Right lung (tissue), 5 donors: ENCODE results near the gene EPB41L4A. TPM values are rescaled to one million over a fixed set of nuclear protein-coding genes. Genes with fewer than 3 reads are reported as not detected.

Experiments
- DNase-seq, 2 donors: peaks; one replicate each; pipeline ENCODE4 v3.0.0-alpha.2; 2013
- polyA plus RNA-seq, 5 donors: library from polyadenylated mRNA; unstranded; fragments of 120-200 nt; gene quantifications; one replicate each; pipeline versions ENCODE4 v1.2.1 to v1.2.3, GENCODE V29; 2013; ENCODE audit warnings: inconsistent platforms in 1 of 5, low replicate concordance in 1 of 5; ENCODE audit not compliant: insufficient read length in 5 of 5, insufficient read depth in 1 of 5

EPB41L4A gene
- polyA plus RNA-seq, 5 donors = 8.0 to 25.3 (median 17.3) TPM

- DNase-seq = peak in 1 of 2 donors; percentile 11
Observed at GRCh38 chr5:112312295-112313275, 106.5 kb downstream of the EPB41L4A start.

DNA sequence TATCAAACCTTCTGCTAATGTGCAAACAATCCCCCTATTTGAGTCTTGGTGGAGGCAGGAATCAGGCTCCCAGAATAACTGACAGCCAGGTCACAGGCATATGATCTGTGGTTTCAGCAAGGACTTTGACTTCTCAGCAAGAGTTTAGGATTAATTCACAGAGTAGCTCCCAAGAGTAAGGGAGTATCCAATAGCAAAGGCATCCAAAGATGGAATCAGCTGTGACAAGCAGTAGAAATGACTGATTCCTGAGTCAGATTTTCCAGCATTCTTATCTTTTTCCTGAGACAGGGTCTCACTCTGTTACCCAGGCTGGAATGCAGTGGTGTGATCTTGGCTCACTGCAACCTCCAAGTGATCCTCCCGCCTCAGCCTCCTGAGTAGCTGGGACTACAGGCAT, 108.3 kb downstream of the EPB41L4A start:
- DNase-seq = no peak

DNA sequence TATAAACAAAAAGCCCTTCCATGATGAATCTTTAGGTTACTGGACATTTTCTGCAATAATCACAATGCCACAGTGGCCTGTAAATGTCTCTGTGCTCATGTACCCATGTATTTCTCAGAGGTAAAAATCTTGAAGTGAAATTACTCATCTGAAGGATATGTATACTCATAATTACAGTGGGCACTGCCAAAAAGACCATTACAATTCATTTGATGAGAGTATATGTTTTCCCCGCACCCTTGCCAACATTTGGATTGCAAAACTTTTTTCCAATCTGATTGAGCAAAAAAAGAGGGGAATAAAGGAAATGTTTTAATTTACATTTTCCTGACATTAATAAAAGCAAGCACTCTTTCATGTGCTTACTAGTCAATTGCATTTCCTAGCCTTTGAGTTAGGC, 110.5 kb downstream of the EPB41L4A start:
- DNase-seq = no peak

DNA sequence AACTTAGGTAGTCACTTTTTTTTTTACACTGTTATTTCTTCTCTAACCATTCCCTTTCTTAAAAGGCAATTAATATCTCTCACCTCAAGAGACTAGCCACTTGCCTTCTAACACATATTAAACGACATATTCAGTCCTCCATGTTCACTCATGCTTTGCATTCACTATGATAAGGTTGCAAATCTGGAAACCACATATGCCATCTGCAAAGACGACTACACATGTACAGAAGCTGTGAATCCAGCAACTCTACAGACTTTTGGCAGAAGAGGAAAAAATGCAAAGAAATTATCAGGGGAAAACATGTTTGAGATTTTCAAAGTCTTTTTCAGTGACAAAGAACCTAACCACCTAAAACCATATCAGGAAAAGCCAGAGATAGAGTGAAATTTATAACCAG, 112.1 kb downstream of the EPB41L4A start:
- DNase-seq = no peak

DNA sequence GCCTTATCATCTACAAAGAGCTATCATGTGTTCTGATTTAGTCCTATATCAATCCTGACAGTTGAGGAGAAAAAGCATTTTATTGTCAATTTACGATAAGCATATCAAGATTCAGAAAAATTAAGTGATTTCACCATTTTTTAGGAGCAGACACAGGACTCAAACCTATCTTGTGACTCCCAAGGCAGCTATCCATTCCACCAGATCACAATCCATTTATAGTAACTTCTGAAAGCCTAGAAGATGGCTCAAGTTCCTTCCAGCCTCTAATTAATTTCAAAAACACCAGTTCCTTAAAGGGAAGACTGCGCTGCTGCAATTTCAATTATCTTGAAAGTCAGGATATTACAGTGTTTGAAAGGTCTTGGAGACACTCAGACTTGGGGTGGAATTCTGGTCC, 114.3 kb downstream of the EPB41L4A start:
- no peak for DNase-seq

- DNase-seq = no peak
Observed at GRCh38 chr5:112303685-112304084, 115.4 kb downstream of the EPB41L4A start.

DNA sequence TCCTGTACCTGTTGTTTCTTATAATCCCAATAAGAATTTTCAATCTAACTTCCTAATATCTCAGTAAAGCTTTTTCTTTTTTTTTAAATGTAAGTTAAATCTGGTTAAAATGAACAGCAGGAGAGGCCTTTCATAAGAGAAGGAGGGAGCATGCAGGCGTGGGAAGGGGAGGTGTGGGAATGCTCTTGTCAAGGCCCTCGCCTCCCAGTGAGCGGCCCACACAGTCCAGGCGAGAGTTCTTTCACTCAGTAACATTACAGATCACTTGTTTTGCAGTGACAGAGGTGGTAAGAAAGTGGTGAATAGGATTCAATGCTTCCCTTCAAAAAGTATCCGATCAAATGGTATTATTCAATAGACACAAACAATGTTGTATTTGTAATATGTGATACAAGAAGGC, 125.0 kb downstream of the EPB41L4A start:
- DNase-seq = no peak

DNA sequence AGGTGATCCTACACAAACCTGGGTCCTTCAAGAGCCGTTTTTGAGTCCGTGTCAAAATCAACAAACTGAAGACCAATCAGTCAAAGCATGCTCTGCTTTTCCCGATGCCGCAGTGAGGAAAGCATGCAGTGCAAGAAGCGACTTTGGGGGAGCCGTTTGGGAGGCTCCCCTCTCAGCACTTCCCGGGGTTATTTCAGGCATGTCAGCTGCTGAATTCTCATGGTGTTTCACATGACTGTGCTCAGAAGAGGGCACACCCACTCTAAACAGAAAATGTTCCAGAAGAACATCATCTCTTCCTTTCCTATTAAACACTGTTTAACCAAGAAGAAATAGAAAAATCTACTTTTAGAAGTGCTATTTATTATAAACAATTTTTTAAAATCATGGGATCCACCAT, 125.5 kb downstream of the EPB41L4A start:
- DNase-seq = no peak

DNA sequence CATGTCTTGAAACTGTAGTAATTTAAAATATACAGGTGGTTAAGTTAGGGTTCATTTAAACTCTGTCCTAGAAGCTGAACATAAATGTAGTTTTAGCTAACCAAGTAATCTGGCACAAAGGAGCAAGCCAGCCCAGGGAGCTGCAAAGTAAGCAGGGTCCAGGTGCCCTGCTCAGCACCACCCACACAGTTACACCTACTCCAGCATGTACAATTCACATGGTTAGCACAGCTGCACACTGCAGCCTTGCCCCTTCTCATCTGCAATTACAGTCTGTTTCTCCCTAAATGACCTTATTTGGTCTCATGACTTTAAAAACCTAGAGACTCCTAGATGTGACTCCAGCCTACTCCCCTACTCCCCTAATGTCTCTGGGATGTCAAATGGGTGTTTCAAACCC, 128.4 kb downstream of the EPB41L4A start:
- DNase-seq = no peak

- DNase-seq = no peak
Observed at GRCh38 chr5:112289465-112289864, 129.6 kb downstream of the EPB41L4A start.

DNA sequence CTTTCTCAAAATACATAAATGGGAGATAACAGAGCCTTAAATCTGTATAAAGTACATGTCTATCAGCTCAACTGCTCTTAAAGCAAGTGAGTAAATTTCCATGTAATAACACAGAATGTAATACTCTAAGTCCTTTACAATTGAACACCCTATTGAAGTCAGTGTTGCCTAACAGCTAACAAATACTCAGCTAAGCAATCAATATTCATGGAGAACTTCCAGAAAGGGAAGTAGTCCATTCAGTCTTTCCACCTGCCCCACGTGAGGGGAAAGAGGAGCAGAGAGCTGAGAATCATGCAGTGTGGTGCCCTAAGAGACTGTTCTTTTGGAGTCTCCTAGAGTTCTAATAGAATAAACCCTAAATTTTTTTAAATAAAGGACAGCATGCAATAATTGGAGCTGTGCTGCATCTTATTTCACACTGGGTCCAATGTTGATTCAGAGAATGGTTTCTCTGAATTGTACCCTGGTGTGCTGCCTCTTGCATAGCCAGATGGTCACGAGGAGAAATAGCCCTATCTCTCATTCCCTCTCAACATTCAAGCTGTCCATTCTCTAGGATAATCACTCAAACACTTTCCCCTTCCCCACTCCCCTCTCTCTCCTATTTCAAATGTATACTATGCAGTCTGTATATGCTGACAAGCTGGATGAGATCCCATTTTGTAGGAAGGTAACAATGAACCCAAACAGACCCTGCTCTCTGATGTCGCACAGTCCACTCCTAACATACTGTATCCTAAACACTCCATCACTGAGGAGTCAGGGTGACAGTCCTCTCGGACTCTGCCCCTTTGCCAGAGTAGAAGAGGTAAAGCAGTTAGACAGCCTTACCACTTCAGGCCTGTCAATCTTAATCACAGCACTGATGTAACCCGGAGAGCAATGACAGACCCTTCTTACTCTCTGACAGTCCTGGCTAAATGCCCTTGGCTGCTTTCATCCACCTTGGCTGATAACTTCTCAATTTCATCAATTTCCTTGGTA, 134.8 kb downstream of the EPB41L4A start:
- DNase-seq = no peak

DNA sequence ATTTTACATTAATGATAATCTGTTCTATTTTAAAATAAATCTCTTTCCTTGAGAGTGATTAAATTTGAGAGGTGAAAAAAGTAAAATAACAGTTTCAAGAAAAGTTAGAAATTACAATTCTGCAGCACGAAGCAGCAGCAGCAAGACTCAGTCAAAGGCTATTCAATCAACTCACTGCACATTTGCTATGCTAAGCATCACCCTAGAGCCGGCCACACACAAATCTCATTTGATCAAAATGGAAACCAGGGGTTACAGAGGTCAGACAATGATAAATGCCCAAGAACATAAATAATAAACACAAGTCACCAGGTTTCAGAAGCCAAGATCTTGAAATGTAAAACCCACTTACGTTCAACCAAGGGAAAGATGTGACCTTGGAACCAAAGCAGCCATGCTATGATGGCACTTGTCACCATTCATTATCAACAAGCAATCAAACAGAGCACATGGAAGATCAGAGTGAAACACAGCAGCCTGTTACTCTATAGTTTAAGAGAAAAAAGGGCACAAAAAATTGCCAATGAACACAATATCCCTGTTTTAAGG, 136.0 kb downstream of the EPB41L4A start:
- no peak for DNase-seq

GRCh38 chr5:112279082-112279481, 140.0 kb downstream of the EPB41L4A start:
- DNase-seq = no peak

DNA sequence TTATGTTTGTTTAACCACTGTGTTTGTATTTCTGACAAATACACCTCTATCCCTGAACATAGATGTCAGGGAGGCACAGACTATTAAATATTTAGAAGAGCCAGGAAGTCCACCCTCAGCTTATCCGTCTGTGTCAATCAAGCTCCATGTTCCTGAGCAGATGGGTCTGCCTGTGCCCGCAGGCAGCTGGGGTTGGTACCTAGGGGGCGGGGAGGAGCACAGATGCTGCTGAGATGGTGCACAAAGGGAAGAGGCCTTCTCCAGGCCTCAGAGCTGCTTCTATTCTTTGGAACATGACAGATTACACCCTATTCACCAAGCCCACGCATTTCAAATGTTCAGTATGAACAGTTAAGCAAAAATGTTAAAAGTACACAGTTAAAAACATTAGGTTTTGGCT, 142.1 kb downstream of the EPB41L4A start:
- DNase-seq = no peak

DNA sequence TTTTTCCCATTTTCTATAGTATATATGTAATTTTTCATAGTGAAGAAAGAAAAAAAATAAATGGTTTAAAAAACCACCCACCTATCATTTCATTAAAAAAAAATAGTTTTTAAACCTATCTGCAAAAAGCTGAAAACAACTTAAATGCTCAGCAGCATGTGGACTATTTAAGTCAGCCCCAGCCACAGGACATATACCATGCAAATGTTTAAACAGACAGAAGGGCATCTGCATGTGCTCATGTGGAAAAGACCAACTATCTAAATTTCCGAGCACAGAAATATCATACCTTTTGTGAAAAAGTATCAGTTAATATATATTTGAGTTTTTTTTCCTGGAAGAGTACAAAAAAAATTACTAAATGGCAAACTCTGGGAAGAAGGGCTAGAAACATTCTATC, 143.4 kb downstream of the EPB41L4A start:
- no peak for DNase-seq

DNA sequence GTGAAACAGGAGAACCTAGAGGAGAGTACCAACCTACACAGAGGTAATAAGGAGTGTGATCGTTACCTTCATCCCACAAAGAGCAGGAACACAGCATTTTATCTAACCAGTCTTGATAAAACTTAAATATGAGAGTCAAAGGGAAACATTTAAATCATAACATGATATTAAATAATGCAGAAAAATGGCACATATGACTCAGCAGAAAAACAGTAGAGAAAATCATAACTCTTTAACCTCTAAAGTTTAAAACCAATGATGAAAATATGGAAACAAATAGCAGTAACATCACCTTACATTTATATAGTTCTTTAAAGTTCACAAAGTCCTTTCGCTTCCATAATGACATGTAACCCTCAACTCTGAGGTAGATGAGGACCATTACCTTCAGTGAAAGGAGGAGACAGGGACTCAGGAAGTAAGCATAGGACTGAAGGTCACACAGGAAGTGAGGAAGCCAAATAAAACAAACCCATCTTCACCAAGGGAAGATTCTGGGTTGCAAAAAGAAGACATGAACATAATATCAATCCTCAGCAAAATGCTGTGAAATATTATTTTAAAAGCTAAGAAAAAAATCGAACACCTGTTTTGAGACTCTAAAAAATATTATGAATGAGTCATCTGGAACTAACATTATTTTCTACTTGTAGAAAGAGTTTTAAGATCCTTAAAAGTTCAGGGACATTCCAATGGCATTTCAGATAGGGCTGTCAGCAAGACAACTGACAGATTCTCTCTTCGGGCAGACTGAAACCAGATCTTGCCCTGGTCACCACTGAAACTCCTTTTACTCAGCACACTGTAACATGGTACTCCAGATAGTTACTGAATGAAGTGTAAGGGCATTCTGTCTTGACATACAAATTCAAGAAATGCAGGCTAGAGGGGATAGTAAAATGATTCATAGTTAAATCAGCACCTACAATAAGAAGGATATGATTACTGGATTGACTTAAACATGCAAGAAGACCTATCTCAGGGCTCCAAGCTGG, 148.5 kb downstream of the EPB41L4A start:
- no peak for DNase-seq

DNA sequence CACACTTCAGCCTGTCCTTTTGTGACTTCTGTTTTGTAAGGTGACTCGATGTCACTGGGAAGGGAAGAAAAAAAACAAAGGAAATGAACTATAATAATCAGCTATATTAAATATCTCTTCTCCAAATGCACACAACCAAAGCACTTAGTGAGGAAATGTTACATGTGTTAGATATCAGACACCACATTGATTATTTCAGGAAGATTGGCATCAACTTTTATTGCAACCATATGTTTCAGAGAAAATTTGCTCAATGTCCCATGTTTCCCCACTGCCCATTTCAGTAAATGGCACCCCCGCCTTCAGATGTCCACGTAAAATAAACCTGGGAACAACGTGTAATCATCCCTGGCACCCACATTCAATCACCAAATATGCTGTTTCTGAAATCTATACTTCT, 151.8 kb downstream of the EPB41L4A start:
- no peak for DNase-seq

DNA sequence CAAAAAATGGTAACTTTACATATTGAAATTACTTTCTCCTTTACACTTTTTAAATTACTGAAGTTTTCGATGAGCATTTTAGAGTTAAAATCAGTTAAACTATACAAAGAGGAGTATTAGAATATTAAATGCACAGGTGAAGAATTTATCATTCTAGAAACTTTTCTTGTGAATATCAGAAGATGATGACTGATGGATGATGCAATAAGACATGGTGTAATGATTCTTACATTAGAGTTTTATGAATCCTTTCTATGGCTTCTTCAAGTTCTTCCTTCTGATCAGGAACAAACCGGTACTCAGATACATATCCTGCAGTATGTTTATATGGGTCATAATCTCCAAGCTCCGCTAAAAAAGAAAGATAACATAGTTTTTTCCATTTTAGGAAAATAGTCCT, 154.4 kb downstream of the EPB41L4A start:
- no peak for DNase-seq

DNA sequence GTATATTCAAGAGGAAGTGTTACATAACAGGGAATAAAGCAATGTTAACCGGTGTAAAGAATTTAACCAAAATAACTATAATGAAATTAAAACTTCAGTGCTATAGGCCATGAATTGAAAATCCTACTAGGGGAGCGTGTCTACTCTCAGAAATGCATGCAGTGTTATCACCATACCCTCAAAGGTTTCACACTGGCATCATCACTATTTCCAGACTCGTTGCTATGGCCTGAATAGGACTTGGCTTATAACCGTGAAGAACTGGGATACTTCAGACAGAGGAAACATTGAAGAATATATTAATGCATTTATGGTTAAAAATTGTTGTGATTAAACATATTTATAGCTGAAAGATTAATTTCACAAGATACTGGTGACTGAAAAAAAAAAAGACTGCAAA, 154.9 kb downstream of the EPB41L4A start:
- DNase-seq = no peak

GRCh38 chr5:112263469-112263868, 155.6 kb downstream of the EPB41L4A start:
- no peak for DNase-seq

DNA sequence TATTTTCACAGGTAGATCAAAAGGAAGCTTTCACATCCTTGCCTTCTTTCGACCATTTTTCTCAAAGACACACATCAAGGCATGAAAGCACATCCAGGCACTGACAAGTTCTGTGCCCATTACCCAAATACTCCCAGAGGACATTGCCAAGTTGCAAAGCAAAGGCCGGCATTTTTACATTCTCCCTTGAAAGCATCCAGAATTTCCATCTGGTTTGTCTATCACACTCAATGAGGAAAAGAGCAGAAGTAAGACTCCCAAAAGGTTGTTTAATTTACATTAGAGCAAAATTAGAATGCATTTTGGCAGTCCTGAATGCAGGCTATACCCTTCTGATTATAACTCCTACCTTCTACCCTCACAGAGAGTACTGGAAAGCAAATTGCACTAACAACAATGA, 160.5 kb downstream of the EPB41L4A start:
- DNase-seq = no peak
